Measurements from ENCODE around the gene ASTN2.

DNA sequence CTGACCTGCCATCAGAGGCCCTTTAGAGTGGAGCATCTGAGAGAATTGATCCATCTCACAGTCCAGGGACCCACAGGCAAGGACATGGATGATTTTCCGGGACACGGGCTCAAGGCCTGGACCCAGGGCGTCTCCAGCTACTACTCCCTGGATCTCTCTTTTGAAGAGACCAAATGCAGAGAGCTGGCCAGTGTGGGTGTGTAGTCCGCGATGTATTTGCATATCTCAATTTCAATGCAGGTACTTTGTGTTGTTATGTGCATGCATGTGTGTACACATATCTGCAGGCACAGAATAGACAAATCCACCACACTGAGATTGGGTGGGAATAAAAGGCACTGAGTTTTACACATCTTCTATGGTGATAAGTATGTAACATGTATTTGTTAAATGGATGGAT lies 30.8 kb upstream of the ASTN2 start:
- TF ChIP-seq ATF7 (IDR thresholded peaks at IDR 0.05) (no peak), MAX (CRISPR knock-in tag; IDR thresholded peaks at IDR 0.05) (no peak), ZNF316 (IDR thresholded peaks at IDR 0.05) (no peak)
- TF ChIP-seq, protein P1, sequence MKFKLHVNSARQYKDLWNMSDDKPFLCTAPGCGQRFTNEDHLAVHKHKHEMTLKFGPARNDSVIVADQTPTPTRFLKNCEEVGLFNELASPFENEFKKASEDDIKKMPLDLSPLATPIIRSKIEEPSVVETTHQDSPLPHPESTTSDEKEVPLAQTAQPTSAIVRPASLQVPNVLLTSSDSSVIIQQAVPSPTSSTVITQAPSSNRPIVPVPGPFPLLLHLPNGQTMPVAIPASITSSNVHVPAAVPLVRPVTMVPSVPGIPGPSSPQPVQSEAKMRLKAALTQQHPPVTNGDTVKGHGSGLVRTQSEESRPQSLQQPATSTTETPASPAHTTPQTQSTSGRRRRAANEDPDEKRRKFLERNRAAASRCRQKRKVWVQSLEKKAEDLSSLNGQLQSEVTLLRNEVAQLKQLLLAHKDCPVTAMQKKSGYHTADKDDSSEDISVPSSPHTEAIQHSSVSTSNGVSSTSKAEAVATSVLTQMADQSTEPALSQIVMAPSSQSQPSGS (CRISPR knock-in tag; IDR thresholded peaks at IDR 0.05): no peak

Data from K562 (cell line).